NCI-H1417 (cell line): ENCODE measurements around the gene PDE10A.
"Not testable (repeated sequence)": the region's sequence is repeated elsewhere in the genome, so short reads cannot be mapped to it uniquely, and the experiment has no call there.

ENCODE experiments used
- DNase-seq, 3 experiments: peaks; one replicate each; lab custom pipeline; 2025; lab: John Stamatoyannopoulos, UW

The PDE10A gene

DNA sequence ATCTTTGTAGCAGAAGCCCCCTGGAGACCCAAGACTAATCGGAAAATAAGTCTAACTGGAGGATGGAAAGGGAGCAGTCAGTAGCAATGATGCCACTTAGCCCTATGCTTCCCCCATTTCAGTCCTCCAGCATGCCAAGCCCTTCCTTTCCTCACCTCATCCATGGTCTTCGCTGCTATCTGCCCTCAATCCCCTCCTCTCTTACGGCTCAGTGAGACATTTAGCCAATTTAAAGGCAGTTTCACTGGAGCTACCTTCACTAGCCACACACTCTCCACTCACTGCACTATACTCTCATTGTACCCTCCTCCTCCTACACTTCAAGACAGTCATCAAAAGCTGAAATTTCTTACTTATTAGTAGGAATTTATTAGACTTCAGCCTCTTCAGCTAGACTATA, 111.2 kb downstream of the PDE10A start:
- no peak for DNase-seq

DNA sequence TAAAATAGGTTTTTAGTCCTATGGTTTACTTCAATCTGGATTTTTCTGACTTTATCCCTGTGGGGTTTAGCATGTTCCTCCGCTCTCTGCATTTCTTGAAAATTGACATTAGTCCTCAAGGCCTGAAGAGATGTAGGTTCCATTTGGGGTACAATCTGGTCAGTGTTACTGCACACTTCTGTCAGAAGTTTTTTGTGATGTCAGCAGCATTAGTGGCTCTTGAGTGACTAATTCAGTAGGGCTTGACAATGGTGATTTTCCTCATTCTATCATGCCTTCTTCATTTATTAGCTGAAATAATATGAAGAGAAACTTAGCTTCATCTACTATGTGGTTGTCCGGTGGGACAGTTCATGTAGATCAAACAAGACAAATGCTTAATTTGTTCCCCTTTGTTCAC, 114.6 kb downstream of the PDE10A start:
- DNase-seq, result no peak

DNA sequence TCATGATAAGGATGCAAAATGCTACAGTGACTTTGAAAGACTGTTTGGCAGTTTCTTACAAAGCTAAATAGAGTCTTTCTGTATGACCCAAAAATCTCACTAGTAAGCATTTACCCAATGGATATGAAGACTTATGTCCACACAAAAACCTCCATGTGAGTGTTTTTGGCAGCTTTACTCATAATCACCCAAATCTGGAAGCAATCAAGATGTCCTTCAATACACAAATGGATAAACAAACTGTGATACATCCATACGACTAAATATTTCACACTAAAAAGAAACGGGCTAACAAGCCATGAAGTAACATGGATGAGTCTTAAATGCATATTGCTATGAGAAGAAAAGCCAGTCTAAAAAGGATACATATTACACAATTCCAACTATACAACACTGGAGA, 117.2 kb downstream of the PDE10A start:
- no peak for DNase-seq

GRCh38 chr6:165543781-165544180, 119.3 kb downstream of the PDE10A start:
- no peak for DNase-seq

GRCh38 chr6:165536911-165537310, 126.1 kb downstream of the PDE10A start:
- DNase-seq, result no peak

- DNase-seq, result no peak
These were observed 143.7 kb downstream of the PDE10A start for GRCh38 chr6:165519316-165519715.

- DNase-seq, result no peak
These were observed 146.9 kb downstream of the PDE10A start for GRCh38 chr6:165515963-165516624.

DNA sequence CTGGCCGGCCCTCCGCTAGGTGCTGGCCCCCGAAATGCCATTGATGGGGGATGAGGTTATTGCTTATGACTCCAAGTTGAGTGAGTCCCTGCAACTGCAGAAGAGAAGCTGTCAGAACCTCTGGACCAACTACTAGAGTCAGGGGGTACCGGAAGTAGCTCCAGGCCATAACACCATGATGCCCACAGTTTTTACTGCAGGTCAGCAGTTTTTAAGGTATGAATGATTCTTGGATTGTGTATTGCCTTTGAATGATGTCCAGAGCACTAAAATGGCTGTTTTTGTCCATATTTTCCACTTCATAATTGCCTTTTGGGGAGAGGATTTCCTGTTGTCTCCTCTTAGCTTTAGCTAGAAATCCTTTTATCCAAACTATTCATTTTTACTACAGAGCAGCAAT, 148.4 kb downstream of the PDE10A start:
- DNase-seq, result no peak

GRCh38 chr6:165511807-165512206, 151.2 kb downstream of the PDE10A start:
- DNase-seq, result no peak

DNA sequence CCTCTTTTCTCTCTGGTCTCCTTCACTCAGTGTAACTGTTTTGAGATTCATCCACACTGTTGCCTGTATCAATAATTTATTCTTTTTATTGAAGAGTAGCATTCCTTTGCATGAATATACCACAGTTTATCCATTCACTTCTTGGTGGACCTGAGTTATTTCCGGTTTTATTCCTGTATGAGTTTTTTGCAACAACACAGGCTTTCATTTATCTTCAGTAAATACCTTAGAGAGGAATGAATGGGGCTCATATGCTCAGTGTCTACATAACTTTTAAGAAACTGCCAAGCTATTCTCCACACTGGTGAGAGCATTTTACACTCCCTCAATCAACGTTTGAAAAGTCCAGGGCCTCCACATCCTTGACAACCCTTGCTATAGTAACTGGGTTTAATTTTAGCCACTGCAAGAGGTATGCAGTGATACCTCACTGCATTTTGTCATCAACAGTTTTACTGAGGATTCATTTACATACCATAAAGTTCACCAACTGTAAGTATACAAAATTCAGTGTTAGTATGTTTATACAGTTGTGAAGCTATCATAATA, 154.6 kb downstream of the PDE10A start:
- no peak for DNase-seq

DNA sequence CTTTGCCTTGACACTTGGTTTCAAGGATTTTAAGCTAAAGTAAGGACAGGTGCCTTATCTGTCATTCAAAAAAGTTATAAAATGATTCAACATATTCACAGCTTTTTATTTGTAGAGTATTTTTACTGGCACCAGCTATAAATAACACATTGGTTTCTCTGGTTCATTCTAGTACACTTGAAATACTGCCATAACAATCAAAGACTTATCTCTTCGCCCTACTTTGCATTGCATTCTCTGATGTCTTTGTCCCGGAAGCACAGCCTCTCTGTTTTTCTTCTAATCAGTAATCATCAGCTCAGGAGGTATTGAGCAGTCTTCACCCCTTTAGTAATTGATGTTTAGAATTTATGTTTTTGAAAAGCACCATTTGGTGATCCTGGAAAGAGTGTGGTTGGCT, 156.4 kb downstream of the PDE10A start:
- no peak for DNase-seq

GRCh38 chr6:165500214-165500907, 162.7 kb downstream of the PDE10A start:
- not testable (repeated sequence) for DNase-seq

DNA sequence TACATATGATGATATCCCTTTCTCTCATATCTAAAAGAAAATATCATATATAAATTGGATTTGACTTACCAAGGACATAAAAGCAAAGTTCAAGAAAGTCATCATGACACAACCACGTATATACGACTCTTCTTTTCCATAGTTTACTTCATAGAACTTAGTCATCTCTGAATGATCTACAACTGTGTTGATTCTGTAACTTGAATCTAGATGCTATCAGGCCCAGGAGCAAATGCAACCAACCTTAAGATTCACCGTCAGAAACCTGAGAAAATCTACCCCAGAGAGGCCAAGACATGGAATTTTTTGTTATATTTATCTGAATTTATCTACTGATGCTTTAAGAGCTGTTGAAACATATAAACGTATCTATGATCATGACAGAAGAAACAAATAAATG, 165.6 kb downstream of the PDE10A start:
- DNase-seq, result no peak

DNA sequence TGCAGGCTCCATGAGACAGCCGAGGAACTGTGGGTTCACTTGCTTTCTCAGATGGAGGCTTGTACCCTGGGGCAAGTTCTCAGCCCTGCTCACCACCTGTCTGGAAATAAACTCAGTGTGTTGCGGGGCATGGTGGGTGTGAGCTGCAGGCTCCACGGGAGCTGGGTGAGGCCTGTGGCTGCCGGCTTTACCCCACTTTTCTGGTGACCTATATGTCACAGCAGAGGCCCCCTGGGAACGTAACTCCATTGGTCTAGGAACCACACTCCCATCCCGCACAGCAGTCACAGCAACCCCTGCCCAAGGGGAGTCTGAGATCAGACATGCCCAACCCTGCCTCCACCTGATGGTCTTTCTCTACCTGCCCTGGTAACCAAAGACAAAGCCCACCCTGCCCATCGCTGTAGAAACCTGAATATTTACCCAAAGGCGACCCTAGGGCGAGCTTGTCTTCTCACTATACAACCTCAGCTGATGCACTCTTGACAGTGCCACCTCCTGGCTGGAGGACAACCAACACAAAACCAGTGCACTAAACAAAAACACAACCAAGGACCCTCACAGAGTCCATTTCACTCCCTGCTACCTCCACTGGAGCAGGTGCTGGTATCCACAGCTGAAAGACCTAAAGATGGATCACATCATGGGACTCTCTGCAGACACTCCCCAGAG, 174.3 kb downstream of the PDE10A start:
- DNase-seq, result no peak

DNA sequence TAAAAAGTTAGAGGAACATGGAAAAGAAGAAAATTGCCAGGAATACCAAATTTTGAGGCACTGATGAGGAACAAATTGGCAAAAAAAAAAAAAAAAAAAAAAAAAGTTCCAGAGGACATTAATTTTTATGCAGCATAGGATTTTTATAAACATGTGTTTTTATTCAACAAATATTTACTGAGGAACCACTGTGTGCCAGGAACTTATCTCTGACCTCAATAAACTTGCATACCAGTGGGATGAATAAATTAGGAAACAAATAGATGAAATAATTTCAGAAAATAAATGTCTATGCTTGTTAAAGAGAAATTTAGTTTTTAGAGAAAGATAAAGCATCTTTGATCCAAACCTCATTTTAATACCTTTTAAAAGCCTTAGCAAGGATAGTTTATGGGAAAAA, 175.1 kb downstream of the PDE10A start:
- no peak for DNase-seq

- no peak for DNase-seq
These were observed 175.7 kb downstream of the PDE10A start for GRCh38 chr6:165487347-165487746.

GRCh38 chr6:165486183-165487137, 176.6 kb downstream of the PDE10A start:
- no peak for DNase-seq

- no peak for DNase-seq
These were observed 178.7 kb downstream of the PDE10A start for GRCh38 chr6:165484178-165484889.

- no peak for DNase-seq
These were observed 181.1 kb downstream of the PDE10A start for GRCh38 chr6:165481921-165482320.

- no peak for DNase-seq
These were observed 182.1 kb downstream of the PDE10A start for GRCh38 chr6:165480916-165481315.

GRCh38 chr6:165478581-165478980, 184.5 kb downstream of the PDE10A start:
- DNase-seq, result no peak
